Measurements from ENCODE around the gene CTSA. TPM values are rescaled to one million over a fixed set of nuclear protein-coding genes. Genes with fewer than 3 reads are reported as not detected.

CTSA gene
- total RNA-seq: 91.3 and 92.1 TPM in 2 replicates
- long read RNA-seq, transcript CTSA-203 (14 exons, 1,972 nt): minor isoform, 7 of 157 reads
- long read RNA-seq, transcript CTSA-204 (15 exons, 2,149 nt): major isoform, 135 of 157 reads
- long read RNA-seq, partial matches to known transcripts: 1 of 157 reads
- long read RNA-seq, other reads (novel, unspliced or antisense): 8 of 157 reads

GRCh38 chr20:45890985-45891983, at the start of gene CTSA, which contains the start of gene NEURL2:
Gene CTSA, plus strand, starts transcription at chr20:45891335. Its CDS starts 234 bp downstream, at chr20:45891569.
Gene NEURL2, minus strand, starts transcription at chr20:45891208. Its CDS starts 217 bp downstream, at chr20:45890991.
- Mint-ChIP-seq H3K4me3 (ENCODE audit: low read depth) (peak within 1 kb of the TSS; percentile 86), H3K27me3 (no peaks in the 10 kb centered on the region), H3K9me3 (ENCODE audit: low read depth) (no peaks in the 10 kb centered on the region), H3K36me3 (ENCODE audit: insufficient read depth) (peaks cover 5% of the 10 kb centered on the region), H3K4me1 (ENCODE audit: low read depth) (peaks cover 8% of the 10 kb centered on the region), H3K27ac (peak within 1 kb of the TSS; percentile 97)
- TF ChIP-seq, protein P1, sequence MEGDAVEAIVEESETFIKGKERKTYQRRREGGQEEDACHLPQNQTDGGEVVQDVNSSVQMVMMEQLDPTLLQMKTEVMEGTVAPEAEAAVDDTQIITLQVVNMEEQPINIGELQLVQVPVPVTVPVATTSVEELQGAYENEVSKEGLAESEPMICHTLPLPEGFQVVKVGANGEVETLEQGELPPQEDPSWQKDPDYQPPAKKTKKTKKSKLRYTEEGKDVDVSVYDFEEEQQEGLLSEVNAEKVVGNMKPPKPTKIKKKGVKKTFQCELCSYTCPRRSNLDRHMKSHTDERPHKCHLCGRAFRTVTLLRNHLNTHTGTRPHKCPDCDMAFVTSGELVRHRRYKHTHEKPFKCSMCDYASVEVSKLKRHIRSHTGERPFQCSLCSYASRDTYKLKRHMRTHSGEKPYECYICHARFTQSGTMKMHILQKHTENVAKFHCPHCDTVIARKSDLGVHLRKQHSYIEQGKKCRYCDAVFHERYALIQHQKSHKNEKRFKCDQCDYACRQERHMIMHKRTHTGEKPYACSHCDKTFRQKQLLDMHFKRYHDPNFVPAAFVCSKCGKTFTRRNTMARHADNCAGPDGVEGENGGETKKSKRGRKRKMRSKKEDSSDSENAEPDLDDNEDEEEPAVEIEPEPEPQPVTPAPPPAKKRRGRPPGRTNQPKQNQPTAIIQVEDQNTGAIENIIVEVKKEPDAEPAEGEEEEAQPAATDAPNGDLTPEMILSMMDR (IDR thresholded peaks at IDR 0.05; ENCODE audit: unreplicated experiment): no peak
- DNase-seq (ENCODE audit: low spot score, unreplicated experiment): peak; percentile 86

GRCh38 chr20:45841407-45842129, 49.6 kb upstream of the CTSA start:
- TF ChIP-seq, protein P1 (IDR thresholded peaks at IDR 0.05; ENCODE audit: unreplicated experiment): no peak
- Mint-ChIP-seq H3K4me1 (ENCODE audit: low read depth) (no peaks in the 10 kb centered on the region), H3K27me3 (no peaks in the 10 kb centered on the region), H3K27ac (no peak overlapping the region), H3K9me3 (ENCODE audit: low read depth) (no peaks in the 10 kb centered on the region), H3K36me3 (ENCODE audit: insufficient read depth) (peaks cover 10% of the 10 kb centered on the region), H3K4me3 (ENCODE audit: low read depth) (no peak overlapping the region)
- no peak for DNase-seq (ENCODE audit: low spot score, unreplicated experiment)

DNA sequence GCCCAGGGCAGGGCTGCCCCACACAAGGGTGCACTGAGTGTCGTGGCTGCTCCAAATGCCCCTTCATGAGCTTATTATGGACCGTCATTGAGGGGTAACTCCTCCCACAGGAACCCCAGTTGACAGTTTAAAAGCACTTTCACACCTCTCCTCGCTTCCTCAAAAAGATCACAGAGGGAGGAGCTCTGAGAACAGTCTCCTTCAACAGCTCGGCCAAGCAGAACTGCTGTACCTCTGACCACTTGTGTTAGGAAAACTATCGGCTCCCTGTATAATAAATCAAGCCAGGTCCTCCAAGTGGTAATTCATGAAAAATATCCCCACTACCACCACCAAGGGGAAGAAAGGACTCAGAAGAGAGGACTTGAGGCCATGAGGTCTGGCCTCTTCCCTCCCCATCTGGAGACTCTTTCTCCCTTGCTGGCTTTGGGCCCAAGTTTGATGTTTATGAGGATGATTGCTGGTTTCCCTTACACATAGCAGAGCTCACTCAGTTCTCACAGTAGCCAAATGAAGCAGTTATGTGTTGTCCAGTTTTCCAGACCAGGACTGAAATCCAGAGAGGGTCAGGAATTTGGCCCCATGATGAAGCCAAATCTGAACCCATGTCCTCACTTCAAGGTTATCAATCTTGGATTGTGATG, 48.8 kb upstream of the CTSA start:
- Mint-ChIP-seq H3K4me1 (ENCODE audit: low read depth) (no peaks in the 10 kb centered on the region), H3K36me3 (ENCODE audit: insufficient read depth) (peaks cover 8% of the 10 kb centered on the region)

GRCh38 chr20:45843506-45843905, 47.6 kb upstream of the CTSA start:
- Mint-ChIP-seq H3K27me3 (no peaks in the 10 kb centered on the region), H3K36me3 (ENCODE audit: insufficient read depth) (peaks cover 8% of the 10 kb centered on the region), H3K4me1 (ENCODE audit: low read depth) (no peaks in the 10 kb centered on the region), H3K9me3 (ENCODE audit: low read depth) (no peaks in the 10 kb centered on the region), H3K4me3 (ENCODE audit: low read depth) (no peak overlapping the region), H3K27ac (no peak overlapping the region)
- TF ChIP-seq, protein P1 (IDR thresholded peaks at IDR 0.05; ENCODE audit: unreplicated experiment): no peak
- no peak for DNase-seq (ENCODE audit: low spot score, unreplicated experiment)

More for the DNA sequence above, 48.8 kb upstream of the CTSA start:
- no peaks in the 10 kb centered on the region for H3K27me3 Mint-ChIP-seq
- H3K27ac Mint-ChIP-seq: no peak overlapping the region
- no peak for DNase-seq (ENCODE audit: low spot score, unreplicated experiment)
- H3K9me3 Mint-ChIP-seq (ENCODE audit: low read depth): no peaks in the 10 kb centered on the region
- no peak overlapping the region for H3K4me3 Mint-ChIP-seq (ENCODE audit: low read depth)
- TF ChIP-seq, protein P1 (IDR thresholded peaks at IDR 0.05; ENCODE audit: unreplicated experiment): no peak
